Heart left ventricle (tissue), 16 donors: ENCODE data around the gene HOXA3. TPM values are rescaled to one million over a fixed set of nuclear protein-coding genes. Genes with fewer than 3 reads are reported as not detected.
A peak's percentile ranks its signal among the peaks of the same experiment; 100 is the strongest.

Source experiments
- ATAC-seq, 4 donors: fragments of 200-7000 bp; cut with Tn5 transposase; one replicate each; pipeline ENCODE4 v1.9.1; 2020 to 2022; ENCODE audit warnings: moderate library complexity in 4 of 4, mild to moderate bottlenecking in 3 of 4, moderate number of reproducible peaks in 1 of 4
- DNase-seq, 5 donors: peaks; one replicate each; pipeline ENCODE4 v3.0.0-alpha.2; 2020
- H3K27ac ChIP-seq, 12 donors: fragments of 200-600 bp; sonication (generic) in 4 of 12; one replicate each; pipeline versions ENCODE4 v1.5.0 to v1.8.0; 2016 to 2022; ENCODE audit warnings: mild to moderate bottlenecking in 2 of 12
- H3K27me3 ChIP-seq, 9 donors: fragments of 200-600 bp; sonication (generic) in 2 of 9; one replicate each; pipeline versions ENCODE4 v1.5.1 to v1.8.0; 2016 to 2022; ENCODE audit warnings: mild to moderate bottlenecking in 3 of 9
- H3K36me3 ChIP-seq, 9 donors: fragments of 200-600 bp; sonication (generic) in 2 of 9; one replicate each; pipeline versions ENCODE4 v1.5.0 to v1.8.0; 2018 to 2022; ENCODE audit warnings: mild to moderate bottlenecking in 2 of 9
- H3K4me1 ChIP-seq, 12 donors: fragments of 200-600 bp; sonication (generic) in 4 of 12; one replicate each; pipeline versions ENCODE4 v1.5.0 to v1.8.0; 2016 to 2022; ENCODE audit warnings: mild to moderate bottlenecking in 3 of 12
- H3K4me3 ChIP-seq, 12 donors: fragments of 200-600 bp; sonication (generic) in 4 of 12; one replicate each; pipeline versions ENCODE4 v1.5.0 to v1.8.0; 2017 to 2022; ENCODE audit warnings: mild to moderate bottlenecking in 9 of 12, moderate library complexity in 4 of 12
- H3K9me3 ChIP-seq, 12 donors: fragments of 200-600 bp; sonication (generic) in 4 of 12; one replicate each; pipeline versions ENCODE4 v1.5.0 to v1.8.0; 2016 to 2022; ENCODE audit warnings: mild to moderate bottlenecking in 1 of 12
- POLR2A ChIP-seq, 2 donors: fragments of 450-650 bp; IDR thresholded peaks; one replicate each; pipeline ENCODE4 v1.6.1; 2017; ENCODE audit warnings: antibody characterized with exemption in 2 of 2, mild to moderate bottlenecking in 2 of 2, moderate library complexity in 2 of 2
- WGBS, 4 donors: extraction: QIAGEN DNeasy Blood & Tissue Kit in 2 of 4; methylation state at CpG; one replicate each; pipeline versions ENCODE4 v1.1.5 to v1.1.7; 2013 to 2018; 5-methylcytosine and 5-hydroxymethylcytosine counted together
- intact Hi-C, 10 donors: fragments of 100-400 bp; cut with DNase I; formaldehyde crosslinking; loops; one replicate each; pipeline versions ENCODE4 v1.11.1 to v1.14.2; 2022
- polyA plus RNA-seq, 2 donors: library from polyadenylated mRNA; stranded (reverse); fragments of 200-250 nt; gene quantifications; one replicate each; pipeline ENCODE4 v1.2.3, GENCODE V29; 2013
- total RNA-seq, 9 donors: library from RNA; depleted of rRNA in 2 of 9; stranded (reverse); fragments of >200 nt in 2 of 9; fragmentation: NEBNext Ultra II Directional in 3 of 9; extraction: Animal tissue kit (Norgen Biotek cat#: 25700) in 3 of 9; gene quantifications; one replicate each; pipeline versions ENCODE4 v1.1.0 to v1.2.4, GENCODE V29; 2016 to 2023
- TF ChIP-seq, protein P1 (sequence below), 12 donors: fragments of 200-600 bp; sonication (generic) in 4 of 12; IDR thresholded peaks; one replicate each; pipeline versions ENCODE4 v1.5.0 to v1.8.0; 2018 to 2022; ENCODE audit warnings: antibody characterized with exemption in 12 of 12, mild to moderate bottlenecking in 5 of 12
- donor health status: ischemic (EF 13 %, LVEDD 7.1; RV severe dilation, severe dysfunction).
- donor health status: healthy with polysubstance abuse.
- donor health status: DM: no; HTN: yes; CAD: no.
- donor health status: DM: no; HTN: no; CAD: no.
- donor health status: ischemic (EF 25% LVEDD 6.9; RV normal size, moderate dysfunction).
- donor health status: ischemic (EF 25% LVEDD 5.7; RV mildly dilated, moderate dysfunction).
- donor health status: healthy.
- donor health status: DM: yes; HTN: yes; CAD: no.
- donor health status: ischemic (EF 35%, LVEDD 5.7; RV mildly dilated, moderate dysfunction).
- donor health status: nonischemic (EF 11% LVEDD 7.7; RV severe dilation, severe dysfunction).
- donor health status: DM: yes; HTN: yes; CAD: no.
- donor health status: PGD.
- donor health status: ischemic (EF 29% LVEDD 5.4; RV normal size, mild dysfunction).
- donor health status: nonischemic (EF 23%, LVEDD 6.1; RV moderate dilation, normal function).

HOXA3 gene
- total and polyA plus RNA-seq, 11 donors = 0.07 to 3.1 (median 0.64) TPM; not detected in 2

DNA sequence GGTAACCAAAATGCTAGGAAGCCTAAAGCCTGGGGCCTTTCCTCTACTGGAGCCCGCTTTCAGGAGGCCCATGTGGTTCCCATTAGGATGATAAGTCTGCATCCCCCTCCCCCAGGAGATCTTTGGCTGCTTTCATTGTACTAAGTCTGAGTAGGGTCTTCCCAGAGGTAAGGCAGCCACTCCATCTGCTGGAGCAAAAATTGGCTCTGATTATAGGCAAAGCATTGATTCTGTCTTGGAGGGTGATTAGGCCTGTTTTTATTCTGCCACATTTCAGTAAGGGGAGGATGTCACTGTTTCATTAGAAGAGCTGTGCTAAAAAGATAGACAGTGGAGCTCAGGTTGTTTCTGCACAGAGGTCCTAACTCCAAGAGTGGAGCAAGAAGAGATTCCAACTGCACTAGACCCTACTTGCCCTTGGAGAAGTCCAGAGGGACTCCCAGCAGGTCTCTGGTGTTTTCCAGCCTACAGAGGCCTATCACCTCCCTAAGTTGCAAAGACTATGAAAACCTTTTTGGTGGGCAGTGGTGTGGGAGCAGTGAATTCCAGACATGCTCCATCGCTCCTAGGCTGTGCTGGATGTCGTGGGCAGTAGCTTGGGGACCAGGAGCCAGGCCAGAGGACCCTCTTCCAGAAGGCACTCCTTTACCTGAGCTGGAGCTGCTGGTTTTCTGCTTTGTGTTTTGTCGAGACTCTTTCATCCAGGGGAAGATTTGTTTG, 42.8 kb downstream of the HOXA3 start:
- WGBS, 4 donors = 68 to 79% (median 71%) methylated on average over 4 of the region's 4 CpGs
- intact Hi-C loops = no loop called here
- Histone ChIP-seq H3K4me1 (peaks cover 0 to 39% (median 3%) of the 10 kb centered on the region in 12 donors), H3K36me3 (no peaks in the 10 kb centered on the region), H3K27ac (peak overlapping the region in 3 of 12 donors; percentile 81 to 93 (median 85)), H3K4me3 (no peak overlapping the region), H3K27me3 (peaks cover 64 to 100% (median 91%) of the 10 kb centered on the region in 9 donors), H3K9me3 (no peaks in the 10 kb centered on the region)
- no peak for DNase-seq
- ATAC-seq = no peak
- TF ChIP-seq, protein P1, sequence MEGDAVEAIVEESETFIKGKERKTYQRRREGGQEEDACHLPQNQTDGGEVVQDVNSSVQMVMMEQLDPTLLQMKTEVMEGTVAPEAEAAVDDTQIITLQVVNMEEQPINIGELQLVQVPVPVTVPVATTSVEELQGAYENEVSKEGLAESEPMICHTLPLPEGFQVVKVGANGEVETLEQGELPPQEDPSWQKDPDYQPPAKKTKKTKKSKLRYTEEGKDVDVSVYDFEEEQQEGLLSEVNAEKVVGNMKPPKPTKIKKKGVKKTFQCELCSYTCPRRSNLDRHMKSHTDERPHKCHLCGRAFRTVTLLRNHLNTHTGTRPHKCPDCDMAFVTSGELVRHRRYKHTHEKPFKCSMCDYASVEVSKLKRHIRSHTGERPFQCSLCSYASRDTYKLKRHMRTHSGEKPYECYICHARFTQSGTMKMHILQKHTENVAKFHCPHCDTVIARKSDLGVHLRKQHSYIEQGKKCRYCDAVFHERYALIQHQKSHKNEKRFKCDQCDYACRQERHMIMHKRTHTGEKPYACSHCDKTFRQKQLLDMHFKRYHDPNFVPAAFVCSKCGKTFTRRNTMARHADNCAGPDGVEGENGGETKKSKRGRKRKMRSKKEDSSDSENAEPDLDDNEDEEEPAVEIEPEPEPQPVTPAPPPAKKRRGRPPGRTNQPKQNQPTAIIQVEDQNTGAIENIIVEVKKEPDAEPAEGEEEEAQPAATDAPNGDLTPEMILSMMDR (IDR thresholded peaks at IDR 0.05) = no peak
- no peak for TF ChIP-seq POLR2A (IDR thresholded peaks at IDR 0.05)

DNA sequence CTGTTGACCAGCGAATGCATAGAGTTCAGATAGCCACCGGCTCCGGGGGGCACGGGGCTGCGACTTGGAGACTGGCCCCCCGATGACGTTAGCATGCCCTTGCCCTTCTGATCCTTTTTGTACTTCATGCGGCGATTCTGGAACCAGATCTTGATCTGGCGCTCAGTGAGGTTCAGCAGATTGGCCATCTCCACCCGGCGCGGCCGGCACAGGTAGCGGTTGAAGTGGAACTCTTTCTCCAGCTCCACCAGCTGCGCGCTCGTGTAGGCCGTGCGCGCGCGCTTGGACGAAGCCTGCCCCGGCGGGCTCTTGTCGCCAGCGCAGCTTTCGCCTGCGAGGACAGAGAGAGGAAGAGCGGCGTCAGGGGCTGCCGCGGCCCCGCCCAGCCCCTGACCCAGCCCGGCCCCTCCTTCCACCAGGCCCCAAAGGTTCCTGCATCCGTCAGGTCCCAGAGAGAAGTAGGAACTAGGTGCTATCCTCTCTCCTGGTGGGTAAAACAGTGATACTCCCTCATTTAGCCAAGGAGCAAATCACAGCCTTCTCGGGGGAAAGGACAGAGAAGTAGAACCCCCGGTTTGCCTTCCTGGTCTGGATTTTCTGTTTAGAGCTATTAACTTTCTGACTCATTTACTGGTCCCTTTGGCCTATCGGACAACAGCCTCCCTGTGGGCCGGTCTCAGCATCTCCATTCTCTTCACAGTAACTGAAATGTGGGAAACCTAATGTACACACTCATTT, 43.8 kb downstream of the HOXA3 start:
- WGBS, 4 donors = 10 to 16% (median 13%) methylated on average over 22 to 41 of the region's 41 CpGs
- no peaks in the 10 kb centered on the region for H3K9me3 ChIP-seq
- no peaks in the 10 kb centered on the region for H3K36me3 ChIP-seq
- ATAC-seq (peak; percentile 29 to 72 (median 52)), DNase-seq (peak in 1 of 5 donors; percentile 72)
- intact Hi-C loops = no loop called here
- peaks cover 0 to 34% (median 3%) of the 10 kb centered on the region in 12 donors for H3K4me1 ChIP-seq
- H3K4me3 ChIP-seq = peak overlapping the region in 7 of 12 donors; percentile 17 to 51 (median 36)
- peaks cover 63 to 100% (median 97%) of the 10 kb centered on the region in 9 donors for H3K27me3 ChIP-seq
- H3K27ac ChIP-seq = peak overlapping the region in 9 of 12 donors; percentile 44 to 93 (median 67)
- TF ChIP-seq, protein P1 (IDR thresholded peaks at IDR 0.05) = no peak
- TF ChIP-seq POLR2A (IDR thresholded peaks at IDR 0.05) = peak in 1 of 2 donors; percentile 76

DNA sequence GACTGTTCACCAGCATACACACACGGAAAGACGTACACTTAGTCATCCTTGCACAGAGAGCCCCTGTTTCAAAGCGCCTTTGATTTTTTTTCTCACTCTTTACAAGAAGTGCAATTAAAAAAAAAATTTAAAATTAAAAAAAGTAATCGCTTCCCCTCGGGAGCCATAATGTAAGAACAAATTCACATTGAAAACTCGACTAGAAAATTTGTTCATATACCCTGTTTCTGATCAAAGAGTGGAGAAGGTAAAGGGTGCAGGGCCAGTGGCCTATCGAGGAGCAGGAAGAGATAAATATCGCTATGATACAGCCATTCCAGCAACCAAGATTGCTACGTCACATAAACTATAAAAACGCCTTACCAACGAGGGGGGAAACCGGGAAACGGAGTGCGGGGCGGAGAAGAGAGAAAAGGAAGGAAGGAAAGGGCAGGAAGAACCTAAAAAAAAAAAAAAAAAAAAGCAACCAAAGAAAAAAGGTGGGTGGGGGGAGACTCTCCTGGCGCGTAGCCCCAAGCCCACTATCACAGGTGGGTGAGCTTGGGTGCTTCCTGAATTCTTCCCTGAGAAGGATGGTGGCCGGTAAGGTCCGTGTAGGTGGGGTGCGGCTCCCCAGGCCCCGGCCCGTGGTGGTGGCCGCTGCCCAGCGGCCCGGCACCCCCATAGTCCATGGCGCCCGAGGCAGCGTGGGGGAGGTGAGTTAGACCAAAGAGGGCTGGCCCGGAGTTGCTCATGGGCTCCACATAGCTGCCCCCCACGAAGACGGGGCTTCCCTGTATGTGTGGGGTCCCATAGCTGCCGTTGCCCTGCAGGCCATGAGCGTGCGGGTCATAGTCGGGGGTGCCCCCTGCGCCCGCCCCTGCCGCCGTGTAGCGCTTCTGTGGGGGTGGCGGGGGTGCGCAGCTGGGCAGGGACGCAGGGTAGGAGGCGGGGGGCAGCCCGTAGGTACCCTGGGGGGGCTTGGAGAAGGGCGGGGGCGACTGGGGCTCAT, 44.7 kb downstream of the HOXA3 start:
- Histone ChIP-seq H3K27me3 (peaks cover 60 to 100% (median 97%) of the 10 kb centered on the region in 9 donors), H3K4me3 (peak overlapping the region in 7 of 12 donors; percentile 17 to 51 (median 36)), H3K36me3 (no peaks in the 10 kb centered on the region), H3K27ac (peak overlapping the region in 9 of 12 donors; percentile 44 to 93 (median 67)), H3K9me3 (no peaks in the 10 kb centered on the region), H3K4me1 (peaks cover 0 to 32% (median 5%) of the 10 kb centered on the region in 12 donors)
- DNase-seq (no peak), ATAC-seq (no peak)
- TF ChIP-seq, protein P1 (IDR thresholded peaks at IDR 0.05) = no peak
- TF ChIP-seq POLR2A (IDR thresholded peaks at IDR 0.05) = no peak
- 15 to 20% (median 17%) methylated on average over 29 to 47 of the region's 47 CpGs for WGBS, 4 donors
- intact Hi-C loops = no loop called here
